GM23338 (cell line): ENCODE results near the gene GPR158. TPM values are rescaled to one million over a fixed set of nuclear protein-coding genes. Genes with fewer than 3 reads are reported as not detected.

Source experiments
- ATAC-seq: fragments of 200-7000 bp; cut with Tn5 transposase; 3 replicates; pipeline ENCODE4 v1.9.1; 2020
- DNase-seq: peaks from one replicate; pipeline ENCODE4 v3.0.0-alpha.2; 2015; ENCODE audit warnings: low spot score
- H2AFZ ChIP-seq: fragments of 200-600 bp; sonication (generic); 2 replicates; pipeline ENCODE4 v1.8.0; 2016; ENCODE audit warnings: antibody characterized with exemption, mild to moderate bottlenecking, moderate library complexity
- H3F3A ChIP-seq: fragments of 200-600 bp; sonication (generic); replicated peaks from 2 replicates; pipeline ENCODE4 v1.8.0; 2017; ENCODE audit warnings: antibody characterized with exemption, mixed run types, low read depth
- H3K27ac ChIP-seq: fragments of 200-600 bp; sonication (generic); 2 replicates; pipeline ENCODE4 v1.6.1; 2016; ENCODE audit warnings: low read depth
- H3K27me3 ChIP-seq: fragments of 200-600 bp; sonication (generic); 2 replicates; pipeline ENCODE4 v1.8.0; 2016; ENCODE audit warnings: mild to moderate bottlenecking, mixed run types, moderate library complexity; ENCODE audit not compliant: insufficient read depth
- H3K36me3 ChIP-seq: fragments of 200-600 bp; sonication (generic); 2 replicates; pipeline ENCODE4 v1.8.0; 2016; ENCODE audit warnings: mild to moderate bottlenecking; ENCODE audit not compliant: insufficient read depth
- H3K4me1 ChIP-seq: fragments of 200-600 bp; sonication (generic); 2 replicates; pipeline ENCODE4 v1.8.0; 2016; ENCODE audit warnings: mild to moderate bottlenecking, moderate library complexity; ENCODE audit not compliant: insufficient read depth
- H3K4me2 ChIP-seq: fragments of 200-600 bp; sonication (generic); 2 replicates; pipeline ENCODE4 v1.7.1; 2017; ENCODE audit warnings: mixed run types
- H3K4me3 ChIP-seq: fragments of 200-600 bp; sonication (generic); 2 replicates; pipeline ENCODE4 v1.6.1; 2016; ENCODE audit warnings: mixed run types
- H3K79me2 ChIP-seq: fragments of 200-600 bp; sonication (generic); replicated peaks from 2 replicates; pipeline ENCODE4 v1.8.0; 2017; ENCODE audit warnings: mild to moderate bottlenecking; ENCODE audit not compliant: insufficient read depth
- H3K9me2 ChIP-seq: fragments of 200-600 bp; sonication (generic); 2 replicates; pipeline ENCODE4 v1.8.0; 2017; ENCODE audit not compliant: insufficient read depth
- H4K20me1 ChIP-seq: fragments of 200-600 bp; sonication (generic); replicated peaks from 2 replicates; pipeline ENCODE4 v1.8.0; 2017; ENCODE audit warnings: mild to moderate bottlenecking; ENCODE audit not compliant: insufficient read depth
- H3K27ac Mint-ChIP-seq: 2 replicates; pipeline ENCODE4 v1.8.0; 2020; ENCODE audit warnings: inconsistent platforms, mild to moderate bottlenecking, moderate library complexity, mixed read lengths
- H3K27me3 Mint-ChIP-seq: 3 replicates; pipeline ENCODE4 v1.8.0; 2022; ENCODE audit warnings: low read depth, mild to moderate bottlenecking, moderate library complexity, mixed read lengths, inconsistent platforms; ENCODE audit not compliant: insufficient read depth, poor library complexity
- H3K36me3 Mint-ChIP-seq: 3 replicates; pipeline ENCODE4 v1.8.0; 2021; ENCODE audit warnings: low read depth, mild to moderate bottlenecking, inconsistent platforms, moderate library complexity, mixed read lengths
- H3K4me1 Mint-ChIP-seq: 3 replicates; pipeline ENCODE4 v1.8.0; 2020; ENCODE audit warnings: mild to moderate bottlenecking, inconsistent platforms, mixed read lengths
- H3K4me3 Mint-ChIP-seq: 3 replicates; pipeline ENCODE4 v1.8.0; 2021; ENCODE audit warnings: moderate library complexity, mild to moderate bottlenecking, inconsistent platforms, mixed read lengths
- H3K9me3 Mint-ChIP-seq: 3 replicates; pipeline ENCODE4 v1.8.0; 2020; ENCODE audit warnings: moderate library complexity, mild to moderate bottlenecking, inconsistent platforms, mixed read lengths
- CREB1 ChIP-seq: fragments of 250-450 bp; sonication (Bioruptor Pico); IDR thresholded peaks from 2 replicates; pipeline ENCODE4 v1.5.0; 2020; ENCODE audit warnings: low read depth, mild to moderate bottlenecking, moderate library complexity
- EZH2 ChIP-seq: fragments of 200-600 bp; sonication (generic); IDR thresholded peaks from one replicate; pipeline ENCODE4 v1.8.0; 2017; ENCODE audit warnings: antibody characterized with exemption, mild to moderate bottlenecking, low read depth; ENCODE audit not compliant: unreplicated experiment
- EZH2phosphoT487 ChIP-seq: fragments of 200-600 bp; sonication (generic); IDR thresholded peaks from one replicate; pipeline ENCODE4 v1.8.1; 2018; ENCODE audit warnings: antibody characterized with exemption; ENCODE audit not compliant: unreplicated experiment
- POLR2AphosphoS5 ChIP-seq: IDR thresholded peaks from 2 replicates; pipeline ENCODE4 v1.6.1; 2016; ENCODE audit warnings: antibody characterized with exemption, low read depth
- REST ChIP-seq: IDR thresholded peaks from one replicate; pipeline ENCODE4 v1.6.1; 2018; ENCODE audit warnings: antibody characterized with exemption; ENCODE audit not compliant: unreplicated experiment
- ZNF114 ChIP-seq: fragments of 250-450 bp; sonication (Bioruptor Pico); IDR thresholded peaks from 2 replicates; pipeline ENCODE4 v1.5.0; 2020; ENCODE audit warnings: mild to moderate bottlenecking, moderate library complexity
- ZNF331 ChIP-seq: fragments of 250-450 bp; sonication (Bioruptor Pico); IDR thresholded peaks from 2 replicates; pipeline ENCODE4 v1.5.0; 2020; ENCODE audit warnings: low read depth, mild to moderate bottlenecking, moderate library complexity
- polyA plus RNA-seq: library from polyadenylated mRNA; unstranded; fragments of >200 nt; fragmentation: Nextera tagmentation; extraction: Ambion mirVana; gene quantifications from 2 replicates; pipeline ENCODE4 v1.2.1, GENCODE V29; 2016
- total RNA-seq: library from RNA; depleted of rRNA; stranded (reverse); fragments of >200 nt; shearing (Covaris generic); gene quantifications from 2 replicates; pipeline ENCODE4 v1.2.3, GENCODE V29; 2014

Gene GPR158
- total and polyA plus RNA-seq, 2 experiments from 2014 or later, result 0.13 to 1.5 TPM

DNA sequence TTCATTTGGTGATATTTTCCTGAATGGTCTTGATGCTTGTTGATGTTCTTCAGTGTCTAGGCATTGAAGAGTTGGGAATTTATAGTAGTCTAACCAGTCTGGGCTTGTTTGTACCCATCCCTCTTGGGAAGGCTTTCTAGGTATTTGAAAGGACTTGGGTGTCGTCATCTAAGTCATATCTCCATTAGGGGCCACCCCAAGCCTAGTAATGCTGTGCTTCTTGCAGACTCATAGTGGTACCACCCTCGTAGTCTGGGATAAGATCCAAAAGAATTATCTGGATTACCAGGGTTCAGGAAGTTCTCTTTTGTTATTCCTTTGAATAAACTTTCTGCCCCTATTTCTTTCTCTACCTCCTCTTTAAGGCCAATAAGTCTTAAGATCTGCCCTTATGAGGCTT, 439.9 kb downstream of the GPR158 start:
- no peak for ATAC-seq
- peaks cover 7% of the 10 kb centered on the region; the same call in 1 of the 2 replicates for H3K9me2 ChIP-seq
- Mint-ChIP-seq H3K27me3 (no peaks in the 10 kb centered on the region), H3K4me1 (no peaks in the 10 kb centered on the region), H3K4me3 (no peak overlapping the region), H3K36me3 (no peaks in the 10 kb centered on the region), H3K9me3 (no peaks in the 10 kb centered on the region), H3K27ac (no peak overlapping the region)
- no peak overlapping the region for H3K4me2 ChIP-seq
- no peaks in the 10 kb centered on the region for H3F3A ChIP-seq
- H4K20me1 ChIP-seq, result no peaks in the 10 kb centered on the region
- no peak overlapping the region for H3K27ac ChIP-seq
- H3K79me2 ChIP-seq, result no peaks in the 10 kb centered on the region
- no peaks in the 10 kb centered on the region for H3K27me3 ChIP-seq
- H2AFZ ChIP-seq, result no peak overlapping the region
- DNase-seq, result no peak
- no peaks in the 10 kb centered on the region for H3K4me1 ChIP-seq
- TF ChIP-seq EZH2phosphoT487 (no peak), CREB1 (no peak), ZNF331 (CRISPR knock-in tag) (no peak)
- H3K36me3 ChIP-seq, result no peaks in the 10 kb centered on the region
- no peak overlapping the region for H3K4me3 ChIP-seq

DNA sequence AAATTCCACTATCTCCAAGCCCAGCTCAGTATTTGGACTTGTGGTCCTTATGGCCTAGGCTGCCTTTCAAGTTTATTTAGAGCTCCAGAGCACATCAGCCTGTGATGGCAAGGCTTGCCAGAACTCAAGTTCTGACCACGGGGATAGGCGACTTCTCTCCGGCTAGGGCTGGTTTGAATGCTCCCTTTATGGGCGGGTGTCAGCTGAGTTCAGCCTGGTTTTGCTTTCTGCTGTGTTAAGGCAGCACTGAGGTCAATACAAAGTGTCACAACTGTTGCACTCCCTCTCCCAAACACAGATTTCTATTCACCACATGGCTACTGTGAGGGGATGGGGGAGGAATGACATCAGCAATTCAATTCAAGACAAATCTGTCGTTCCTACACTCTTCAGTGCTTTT, 441.1 kb downstream of the GPR158 start:
- no peaks in the 10 kb centered on the region for H4K20me1 ChIP-seq
- H3K27me3 Mint-ChIP-seq, result no peaks in the 10 kb centered on the region
- DNase-seq, result no peak
- no peaks in the 10 kb centered on the region for H3K36me3 ChIP-seq
- H3K27ac ChIP-seq, result no peak overlapping the region
- no peak overlapping the region for H3K4me3 Mint-ChIP-seq
- TF ChIP-seq EZH2, result no peak
- no peak for TF ChIP-seq EZH2phosphoT487
- TF ChIP-seq REST, result no peak
- TF ChIP-seq ZNF114 (CRISPR knock-in tag), result no peak
- TF ChIP-seq POLR2AphosphoS5, result no peak
- no peak overlapping the region for H3K27ac Mint-ChIP-seq
- H3K9me2 ChIP-seq, result peaks cover 7% of the 10 kb centered on the region; the same call in 1 of the 2 replicates
- H3K4me2 ChIP-seq, result no peak overlapping the region
- no peak overlapping the region for H2AFZ ChIP-seq
- H3K36me3 Mint-ChIP-seq, result no peaks in the 10 kb centered on the region
- no peaks in the 10 kb centered on the region for H3F3A ChIP-seq
- H3K9me3 Mint-ChIP-seq, result no peaks in the 10 kb centered on the region
- H3K27me3 ChIP-seq, result no peaks in the 10 kb centered on the region
- no peaks in the 10 kb centered on the region for H3K4me1 Mint-ChIP-seq
- ATAC-seq, result no peak
- H3K4me3 ChIP-seq, result no peak overlapping the region
- H3K4me1 ChIP-seq, result no peaks in the 10 kb centered on the region
- no peaks in the 10 kb centered on the region for H3K79me2 ChIP-seq
